ENCODE results near the gene GFRA1.

GFRA1 gene

GRCh38 chr10:116286626-116287200, 13.7 kb upstream of the GFRA1 start:
- no peaks in the 10 kb centered on the region for H3K27me3 Mint-ChIP-seq
- peaks cover 7% of the 10 kb centered on the region for H3K4me1 Mint-ChIP-seq
- CTCF ChIA-PET, result interaction anchor here (0.7 to 2.4 kb wide), 3 partner anchors 11 to 580 kb away, joined by 3 to 9 read pairs (median 4); no protein-coding TSS in a partner anchor
- no peak overlapping the region for H3K27ac Mint-ChIP-seq
- H3K9me3 Mint-ChIP-seq, result no peaks in the 10 kb centered on the region
- DNase-seq, result no peak
- H3K4me3 Mint-ChIP-seq, result no peak overlapping the region
- no peaks in the 10 kb centered on the region for H3K36me3 Mint-ChIP-seq

GRCh38 chr10:116281775-116282174, 8.8 kb upstream of the GFRA1 start:
- H3K36me3 Mint-ChIP-seq, result no peaks in the 10 kb centered on the region
- CTCF ChIA-PET, result no interaction called here
- no peak overlapping the region for H3K4me3 Mint-ChIP-seq
- H3K27me3 Mint-ChIP-seq, result no peaks in the 10 kb centered on the region
- no peak overlapping the region for H3K27ac Mint-ChIP-seq
- H3K4me1 Mint-ChIP-seq, result peaks cover 2% of the 10 kb centered on the region
- DNase-seq, result no peak
- no peaks in the 10 kb centered on the region for H3K9me3 Mint-ChIP-seq

GRCh38 chr10:116278846-116279245, 5.8 kb upstream of the GFRA1 start:
- Mint-ChIP-seq H3K27ac (no peak overlapping the region), H3K4me3 (no peak overlapping the region), H3K27me3 (peaks cover 21% of the 10 kb centered on the region), H3K9me3 (no peaks in the 10 kb centered on the region), H3K4me1 (peaks cover 2% of the 10 kb centered on the region), H3K36me3 (no peaks in the 10 kb centered on the region)
- no peak for DNase-seq
- CTCF ChIA-PET, result no interaction called here

GRCh38 chr10:116276981-116277380, 4.0 kb upstream of the GFRA1 start:
- CTCF ChIA-PET, result interaction anchor here (2.6 kb wide), 1 partner anchor 11 kb away, joined by 9 read pairs; no protein-coding TSS in a partner anchor
- H3K4me3 Mint-ChIP-seq, result no peak overlapping the region
- H3K36me3 Mint-ChIP-seq, result peaks cover 3% of the 10 kb centered on the region
- H3K4me1 Mint-ChIP-seq, result peaks cover 8% of the 10 kb centered on the region
- no peaks in the 10 kb centered on the region for H3K9me3 Mint-ChIP-seq
- H3K27me3 Mint-ChIP-seq, result peaks cover 39% of the 10 kb centered on the region
- no peak overlapping the region for H3K27ac Mint-ChIP-seq
- DNase-seq, result no peak

GRCh38 chr10:116274064-116274904, 1.3 kb upstream of the GFRA1 start:
- H3K27ac Mint-ChIP-seq, result no peak overlapping the region
- CTCF ChIA-PET, result interaction anchor here (2.6 kb wide), 1 partner anchor 13 kb away, joined by 9 read pairs; no protein-coding TSS in a partner anchor
- DNase-seq, result no peak
- peaks cover 66% of the 10 kb centered on the region for H3K27me3 Mint-ChIP-seq
- no peaks in the 10 kb centered on the region for H3K9me3 Mint-ChIP-seq
- peaks cover 8% of the 10 kb centered on the region for H3K4me1 Mint-ChIP-seq
- H3K36me3 Mint-ChIP-seq, result peaks cover 3% of the 10 kb centered on the region
- no peak overlapping the region for H3K4me3 Mint-ChIP-seq

- H3K4me1 Mint-ChIP-seq, result peaks cover 8% of the 10 kb centered on the region
- no peaks in the 10 kb centered on the region for H3K9me3 Mint-ChIP-seq
- DNase-seq, result no peak
- peaks cover 68% of the 10 kb centered on the region for H3K27me3 Mint-ChIP-seq
- no peak overlapping the region for H3K27ac Mint-ChIP-seq
- H3K36me3 Mint-ChIP-seq, result peaks cover 3% of the 10 kb centered on the region
- CTCF ChIA-PET, result no interaction called here
- H3K4me3 Mint-ChIP-seq, result no peak overlapping the region
Observed at GRCh38 chr10:116271593-116272439, 1.2 kb downstream of the GFRA1 start.

- CTCF ChIA-PET, result no interaction called here
- H3K4me1 Mint-ChIP-seq, result peaks cover 8% of the 10 kb centered on the region
- peaks cover 61% of the 10 kb centered on the region for H3K27me3 Mint-ChIP-seq
- H3K27ac Mint-ChIP-seq, result no peak overlapping the region
- H3K36me3 Mint-ChIP-seq, result peaks cover 3% of the 10 kb centered on the region
- DNase-seq, result no peak
- H3K4me3 Mint-ChIP-seq, result no peak overlapping the region
- H3K9me3 Mint-ChIP-seq, result no peaks in the 10 kb centered on the region
Observed at GRCh38 chr10:116270771-116271592, 2.0 kb downstream of the GFRA1 start.

GRCh38 chr10:116270126-116270770, 2.8 kb downstream of the GFRA1 start:
- Mint-ChIP-seq H3K27me3 (peaks cover 61% of the 10 kb centered on the region), H3K9me3 (no peaks in the 10 kb centered on the region), H3K36me3 (peaks cover 3% of the 10 kb centered on the region), H3K27ac (no peak overlapping the region), H3K4me3 (no peak overlapping the region), H3K4me1 (peaks cover 8% of the 10 kb centered on the region)
- no peak for DNase-seq
- CTCF ChIA-PET, result no interaction called here

- Mint-ChIP-seq H3K4me3 (no peak overlapping the region), H3K9me3 (no peaks in the 10 kb centered on the region), H3K4me1 (peaks cover 8% of the 10 kb centered on the region), H3K36me3 (peaks cover 3% of the 10 kb centered on the region), H3K27ac (no peak overlapping the region), H3K27me3 (peaks cover 56% of the 10 kb centered on the region)
- CTCF ChIA-PET, result no interaction called here
- no peak for DNase-seq
Observed at GRCh38 chr10:116269619-116270018, 3.4 kb downstream of the GFRA1 start.

GRCh38 chr10:116268976-116269375, 4.0 kb downstream of the GFRA1 start:
- no peak for DNase-seq
- Mint-ChIP-seq H3K27ac (no peak overlapping the region), H3K9me3 (no peaks in the 10 kb centered on the region), H3K4me3 (no peak overlapping the region), H3K27me3 (peaks cover 49% of the 10 kb centered on the region), H3K36me3 (peaks cover 3% of the 10 kb centered on the region), H3K4me1 (peaks cover 5% of the 10 kb centered on the region)
- CTCF ChIA-PET, result no interaction called here

GRCh38 chr10:116265686-116266085, 7.3 kb downstream of the GFRA1 start:
- Mint-ChIP-seq H3K4me3 (no peak overlapping the region), H3K9me3 (no peaks in the 10 kb centered on the region), H3K27ac (no peak overlapping the region), H3K36me3 (no peaks in the 10 kb centered on the region), H3K27me3 (peaks cover 16% of the 10 kb centered on the region), H3K4me1 (no peaks in the 10 kb centered on the region)
- CTCF ChIA-PET, result no interaction called here
- DNase-seq, result no peak

GRCh38 chr10:116263870-116264655, 8.9 kb downstream of the GFRA1 start:
- no peak for DNase-seq
- CTCF ChIA-PET, result no interaction called here
- no peaks in the 10 kb centered on the region for H3K36me3 Mint-ChIP-seq
- H3K27me3 Mint-ChIP-seq, result no peaks in the 10 kb centered on the region
- H3K27ac Mint-ChIP-seq, result no peak overlapping the region
- no peak overlapping the region for H3K4me3 Mint-ChIP-seq
- no peaks in the 10 kb centered on the region for H3K4me1 Mint-ChIP-seq
- H3K9me3 Mint-ChIP-seq, result no peaks in the 10 kb centered on the region

- Mint-ChIP-seq H3K27me3 (no peaks in the 10 kb centered on the region), H3K27ac (no peak overlapping the region), H3K9me3 (peaks cover 2% of the 10 kb centered on the region), H3K36me3 (no peaks in the 10 kb centered on the region), H3K4me3 (no peak overlapping the region), H3K4me1 (no peaks in the 10 kb centered on the region)
- DNase-seq, result no peak
- CTCF ChIA-PET, result no interaction called here
Observed at GRCh38 chr10:116262678-116263077, 10.3 kb downstream of the GFRA1 start.
